Measurements from ENCODE around the gene GRAMD1C. TPM values are rescaled to one million over a fixed set of nuclear protein-coding genes. Genes with fewer than 3 reads are reported as not detected.

Gene GRAMD1C
- total and polyA plus RNA-seq, 9 donors: 0.35 to 10.7 (median 1.8) TPM

GRCh38 chr3:113895964-113896363, 57.4 kb downstream of the GRAMD1C start:
- 91 to 94% (median 94%) methylated on average over 3 of the region's 3 CpGs for WGBS, 3 donors

GRCh38 chr3:113896930-113897329, 58.3 kb downstream of the GRAMD1C start:
- Histone ChIP-seq H3K36me3 (no peaks in the 10 kb centered on the region), H3K27ac (no peak overlapping the region), H3K4me1 (ENCODE audit: insufficient read depth) (no peaks in the 10 kb centered on the region), H3K4me3 (no peak overlapping the region), H3K9me3 (no peaks in the 10 kb centered on the region), H3K27me3 (no peaks in the 10 kb centered on the region)
- intact Hi-C loops (cut with DNase I): no loop called here
- 52 to 70% (median 66%) methylated on average over 3 of the region's 3 CpGs for WGBS, 3 donors
- TF ChIP-seq, protein P1, sequence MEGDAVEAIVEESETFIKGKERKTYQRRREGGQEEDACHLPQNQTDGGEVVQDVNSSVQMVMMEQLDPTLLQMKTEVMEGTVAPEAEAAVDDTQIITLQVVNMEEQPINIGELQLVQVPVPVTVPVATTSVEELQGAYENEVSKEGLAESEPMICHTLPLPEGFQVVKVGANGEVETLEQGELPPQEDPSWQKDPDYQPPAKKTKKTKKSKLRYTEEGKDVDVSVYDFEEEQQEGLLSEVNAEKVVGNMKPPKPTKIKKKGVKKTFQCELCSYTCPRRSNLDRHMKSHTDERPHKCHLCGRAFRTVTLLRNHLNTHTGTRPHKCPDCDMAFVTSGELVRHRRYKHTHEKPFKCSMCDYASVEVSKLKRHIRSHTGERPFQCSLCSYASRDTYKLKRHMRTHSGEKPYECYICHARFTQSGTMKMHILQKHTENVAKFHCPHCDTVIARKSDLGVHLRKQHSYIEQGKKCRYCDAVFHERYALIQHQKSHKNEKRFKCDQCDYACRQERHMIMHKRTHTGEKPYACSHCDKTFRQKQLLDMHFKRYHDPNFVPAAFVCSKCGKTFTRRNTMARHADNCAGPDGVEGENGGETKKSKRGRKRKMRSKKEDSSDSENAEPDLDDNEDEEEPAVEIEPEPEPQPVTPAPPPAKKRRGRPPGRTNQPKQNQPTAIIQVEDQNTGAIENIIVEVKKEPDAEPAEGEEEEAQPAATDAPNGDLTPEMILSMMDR (IDR thresholded peaks at IDR 0.05): no peak
- TF ChIP-seq POLR2A (IDR thresholded peaks at IDR 0.05) (no peak), EP300 (IDR thresholded peaks at IDR 0.05) (no peak)
- no peak for DNase-seq

More at GRCh38 chr3:113895964-113896363, 57.4 kb downstream of the GRAMD1C start:
- no peak for DNase-seq
- Histone ChIP-seq H3K27me3 (no peaks in the 10 kb centered on the region), H3K4me1 (ENCODE audit: insufficient read depth) (no peaks in the 10 kb centered on the region), H3K27ac (no peak overlapping the region), H3K36me3 (no peaks in the 10 kb centered on the region), H3K9me3 (no peaks in the 10 kb centered on the region), H3K4me3 (no peak overlapping the region)
- TF ChIP-seq EP300 (IDR thresholded peaks at IDR 0.05) (no peak), POLR2A (IDR thresholded peaks at IDR 0.05) (no peak)
- TF ChIP-seq, protein P1 (IDR thresholded peaks at IDR 0.05): no peak
- intact Hi-C loops (cut with DNase I): no loop called here

DNA sequence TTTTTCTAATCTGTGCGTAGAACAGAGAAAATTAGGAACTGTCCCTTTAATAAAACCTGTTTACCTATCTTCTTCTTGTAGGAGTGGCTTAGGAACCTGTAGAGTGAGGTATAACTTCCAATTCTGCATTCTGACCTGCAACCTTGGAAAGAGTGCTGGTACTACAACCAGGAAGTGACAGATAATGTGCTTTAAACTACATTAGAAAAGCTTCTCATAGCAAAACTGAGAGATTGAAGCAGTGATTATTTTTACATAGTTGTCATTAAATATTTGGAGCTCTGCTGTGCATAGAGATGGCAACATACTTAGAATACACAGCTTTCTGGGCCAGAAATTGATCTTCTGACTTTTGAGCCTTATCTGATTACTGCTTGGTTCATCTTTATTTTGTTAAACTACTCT, 58.8 kb downstream of the GRAMD1C start:
- no peaks in the 10 kb centered on the region for H3K27me3 ChIP-seq
- no peaks in the 10 kb centered on the region for H3K4me1 ChIP-seq (ENCODE audit: insufficient read depth)
- H3K27ac ChIP-seq: no peak overlapping the region
- H3K9me3 ChIP-seq: no peaks in the 10 kb centered on the region
- H3K36me3 ChIP-seq: no peaks in the 10 kb centered on the region
- H3K4me3 ChIP-seq: no peak overlapping the region
- WGBS, 3 donors: 17 to 37% (median 35%) methylated on average over 1 of the region's 1 CpG
- intact Hi-C loops (cut with DNase I): no loop called here
- TF ChIP-seq POLR2A (IDR thresholded peaks at IDR 0.05) (no peak), EP300 (IDR thresholded peaks at IDR 0.05) (no peak)
- TF ChIP-seq, protein P1 (IDR thresholded peaks at IDR 0.05): no peak
- no peak for DNase-seq

GRCh38 chr3:113898892-113899291, 60.3 kb downstream of the GRAMD1C start:
- 70 to 84% (median 76%) methylated on average over 2 of the region's 2 CpGs for WGBS, 3 donors
- intact Hi-C loops (cut with DNase I): no loop called here
- Histone ChIP-seq H3K4me1 (ENCODE audit: insufficient read depth) (no peaks in the 10 kb centered on the region), H3K9me3 (no peaks in the 10 kb centered on the region), H3K27ac (no peak overlapping the region), H3K4me3 (no peak overlapping the region), H3K27me3 (no peaks in the 10 kb centered on the region), H3K36me3 (no peaks in the 10 kb centered on the region)
- no peak for DNase-seq
- TF ChIP-seq EP300 (IDR thresholded peaks at IDR 0.05) (no peak), POLR2A (IDR thresholded peaks at IDR 0.05) (no peak)
- TF ChIP-seq, protein P1 (IDR thresholded peaks at IDR 0.05): no peak

Data from ovary (tissue), 9 donors.